ENCODE data around the gene MPZ.
"Not testable (repeated sequence)": the region's sequence is repeated elsewhere in the genome, so short reads cannot be mapped to it uniquely, and the experiment has no call there.

MPZ gene

DNA sequence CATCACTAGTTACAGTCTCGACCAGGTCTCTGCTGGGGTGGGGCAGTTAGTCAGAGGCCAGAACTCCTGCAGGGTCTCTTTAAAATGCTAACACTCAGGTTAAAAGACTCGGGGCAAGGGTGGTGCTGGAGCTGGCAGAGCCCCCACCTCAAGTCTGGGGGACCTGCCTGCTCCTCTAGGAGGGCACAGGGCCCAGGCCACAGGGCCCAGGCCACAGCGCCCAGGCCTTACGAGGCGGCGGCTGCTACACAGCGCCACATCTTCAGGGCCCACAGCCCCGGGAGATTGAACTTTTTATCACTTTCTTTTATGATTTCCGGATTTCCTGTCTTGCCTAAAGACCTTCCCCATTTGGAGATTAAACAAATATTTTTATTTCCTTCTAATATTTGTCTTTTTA is 10.4 kb downstream of the MPZ start:
- DNase-seq: no peak

DNA sequence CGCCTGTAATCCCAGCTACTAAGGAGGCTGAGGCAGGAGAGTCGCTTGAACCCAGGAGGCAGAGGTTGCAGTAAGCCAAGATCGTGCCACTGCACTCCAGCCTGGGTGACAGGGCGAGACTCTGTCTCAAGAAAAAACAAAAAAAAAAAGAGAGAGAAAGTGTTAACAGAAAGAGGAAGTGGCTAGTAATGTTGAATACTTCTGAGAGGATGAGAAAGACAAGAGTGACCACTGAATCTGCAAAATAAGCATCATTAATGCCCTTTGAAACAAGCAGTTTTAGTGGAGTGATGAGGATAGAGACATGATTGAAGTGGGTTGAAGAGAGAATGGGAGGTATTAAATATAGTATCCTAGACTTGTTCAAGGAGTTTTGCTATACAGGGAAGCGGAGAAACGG is 11.7 kb downstream of the MPZ start:
- no peak for DNase-seq

DNA sequence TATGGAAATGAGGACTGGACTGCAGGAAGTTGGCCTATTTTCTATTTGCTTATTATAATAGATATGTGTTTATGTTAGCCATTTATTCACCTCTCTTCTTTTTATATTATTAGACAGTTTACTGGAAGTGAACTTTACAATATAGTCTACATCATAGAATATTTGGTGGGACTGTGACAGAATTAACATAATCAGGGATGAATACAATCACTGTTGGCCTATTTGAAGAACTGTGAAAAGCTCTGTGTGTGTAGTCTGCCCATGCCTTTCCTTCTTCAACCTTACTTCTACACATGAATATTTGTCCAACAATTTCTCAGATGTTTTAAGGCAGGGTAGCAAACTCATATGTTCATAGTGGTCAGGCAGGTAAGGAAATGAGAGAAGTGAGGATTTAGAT is 12.4 kb downstream of the MPZ start:
- DNase-seq: no peak

DNA sequence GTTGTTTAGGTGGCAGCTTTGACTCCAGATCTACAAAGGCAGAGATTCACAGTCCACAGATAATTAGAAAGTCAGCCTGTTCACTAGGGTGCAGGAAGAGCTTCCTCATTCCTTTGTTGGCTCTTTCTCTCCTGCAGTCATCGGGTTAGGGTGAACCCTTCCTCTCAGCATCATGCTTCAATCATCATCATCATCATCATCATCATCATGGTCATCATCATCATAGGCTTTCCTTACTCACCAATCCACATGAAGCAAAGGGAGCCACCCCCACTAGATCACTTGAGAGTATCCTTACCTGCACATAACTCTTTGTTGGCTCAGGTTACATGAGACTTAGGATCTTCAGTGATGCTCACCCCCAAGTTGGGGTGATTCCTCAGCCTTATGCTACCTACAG is 19.0 kb downstream of the MPZ start:
- no peak for DNase-seq

DNA sequence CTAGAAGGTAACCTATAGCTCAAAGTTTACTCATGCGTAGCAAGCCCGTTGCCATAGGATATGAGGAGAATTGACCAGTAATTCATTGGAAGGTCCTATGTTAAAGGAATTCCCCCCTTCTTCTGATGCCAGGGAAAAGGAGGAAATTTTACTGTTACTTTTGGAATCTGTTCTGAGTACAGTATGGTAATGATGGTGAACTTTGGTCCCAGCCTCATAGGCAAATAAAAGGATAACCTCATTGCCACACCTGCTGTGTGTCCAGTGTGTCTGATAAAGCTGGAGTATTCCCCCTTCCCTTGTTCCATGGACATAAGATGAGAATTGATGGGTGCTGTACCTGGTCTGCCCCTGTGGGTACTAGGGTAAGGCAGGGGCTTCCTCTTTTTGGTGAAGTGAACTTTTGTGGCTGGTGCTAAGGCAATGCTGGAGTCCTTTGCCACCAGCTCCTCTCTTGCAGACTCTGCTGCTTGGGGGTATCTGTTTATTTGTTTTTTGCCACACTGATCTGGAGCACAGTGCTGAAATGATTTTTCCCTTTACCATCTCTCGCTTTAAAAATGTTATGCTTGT is 22.2 kb downstream of the MPZ start:
- no peak for DNase-seq

DNA sequence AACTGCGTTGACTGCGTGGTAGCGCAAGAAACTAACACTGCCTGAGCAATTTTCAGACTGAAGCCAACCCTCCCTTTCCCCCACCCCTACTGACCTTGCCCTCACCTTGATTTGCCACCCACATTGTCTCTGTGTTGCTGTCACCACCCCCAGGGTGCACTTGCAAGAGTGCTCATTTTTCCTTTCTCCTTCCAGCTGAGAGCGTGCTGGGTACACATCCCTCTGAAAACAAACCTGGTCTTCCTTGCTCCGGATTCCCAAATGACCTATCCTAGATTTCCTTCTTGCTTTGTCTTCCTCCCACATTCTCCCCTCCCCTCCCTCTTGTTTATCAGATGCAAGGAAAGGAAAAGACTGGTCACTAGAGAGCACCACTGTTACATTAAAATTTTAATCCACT is 24.2 kb downstream of the MPZ start:
- DNase-seq: no peak

DNA sequence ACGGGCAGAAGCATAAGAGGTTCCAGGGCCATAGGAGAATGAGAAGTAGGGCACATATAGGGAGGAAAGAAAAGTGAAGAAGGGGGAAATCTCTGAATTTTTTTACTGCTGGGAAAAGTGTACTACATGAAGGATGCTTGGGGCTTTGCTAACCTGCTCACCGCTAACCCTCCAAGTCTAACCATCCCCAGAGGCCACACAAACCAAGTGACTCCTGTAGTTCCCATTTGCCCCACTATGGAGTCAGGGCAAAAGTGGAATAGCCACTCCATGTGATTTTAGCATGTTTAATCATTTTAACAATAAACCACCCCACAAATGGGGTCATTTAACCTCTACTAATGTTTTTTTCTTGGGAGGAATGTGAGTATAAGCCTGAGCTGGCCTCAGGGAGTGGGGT is 24.7 kb downstream of the MPZ start:
- DNase-seq: no peak

DNA sequence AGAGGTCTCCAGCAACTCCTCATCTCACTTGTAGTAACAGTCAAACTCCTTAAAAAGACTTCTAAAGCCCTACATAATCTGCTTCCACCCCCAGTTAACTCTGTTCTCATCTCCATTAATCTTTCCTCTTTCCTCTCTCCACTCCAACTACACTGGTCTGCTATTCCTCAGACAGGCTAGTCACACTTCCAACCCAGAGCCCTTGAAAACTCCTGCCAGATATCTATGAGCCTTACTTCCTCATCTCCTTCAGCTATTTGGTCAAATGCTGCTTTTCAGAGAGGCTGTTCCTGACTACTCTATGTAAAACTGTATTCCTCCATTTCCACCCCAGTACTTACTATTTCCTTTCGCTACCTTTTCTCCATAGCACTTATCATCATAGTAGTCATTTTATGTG is 26.8 kb downstream of the MPZ start:
- no peak for DNase-seq

DNA sequence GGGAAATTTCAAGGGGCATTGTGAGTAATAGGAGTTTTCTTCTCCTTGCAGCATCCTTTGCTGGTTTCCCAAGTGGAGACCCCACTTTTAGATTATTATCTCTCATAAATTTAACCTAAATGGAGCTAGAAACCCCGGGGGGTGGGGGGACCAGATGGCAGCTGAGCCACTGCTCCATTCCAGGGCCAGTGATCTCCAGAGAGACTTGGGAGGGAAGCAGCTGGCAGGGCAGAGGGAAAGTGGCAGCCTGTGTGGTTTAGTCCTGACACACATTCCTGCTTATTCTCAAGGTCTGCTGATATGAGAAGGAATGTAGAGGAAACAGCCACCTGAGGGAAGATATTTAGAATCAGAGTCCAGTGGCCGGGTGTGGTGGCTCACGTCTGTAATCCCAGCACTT is 34.9 kb downstream of the MPZ start:
- no peak for DNase-seq

DNA sequence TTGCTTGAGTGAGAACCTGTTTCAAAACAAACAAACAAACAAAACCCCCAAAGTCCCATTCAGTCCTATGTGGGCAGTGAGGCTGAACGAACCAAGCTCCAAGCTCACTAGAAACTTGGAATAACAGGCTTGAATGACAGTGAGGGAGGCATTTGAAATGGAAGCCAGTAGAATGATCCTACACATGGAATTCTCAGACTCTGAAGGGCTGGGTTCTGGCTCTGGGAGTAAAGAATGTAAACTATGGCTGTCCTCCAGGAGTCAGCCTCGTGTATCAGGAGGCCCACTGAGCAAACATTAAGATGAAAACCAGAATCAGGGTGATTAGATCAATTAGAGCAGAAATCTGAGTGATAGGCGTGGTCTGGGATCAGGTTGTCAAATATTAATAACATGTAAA is 36.4 kb downstream of the MPZ start:
- DNase-seq: no peak

DNA sequence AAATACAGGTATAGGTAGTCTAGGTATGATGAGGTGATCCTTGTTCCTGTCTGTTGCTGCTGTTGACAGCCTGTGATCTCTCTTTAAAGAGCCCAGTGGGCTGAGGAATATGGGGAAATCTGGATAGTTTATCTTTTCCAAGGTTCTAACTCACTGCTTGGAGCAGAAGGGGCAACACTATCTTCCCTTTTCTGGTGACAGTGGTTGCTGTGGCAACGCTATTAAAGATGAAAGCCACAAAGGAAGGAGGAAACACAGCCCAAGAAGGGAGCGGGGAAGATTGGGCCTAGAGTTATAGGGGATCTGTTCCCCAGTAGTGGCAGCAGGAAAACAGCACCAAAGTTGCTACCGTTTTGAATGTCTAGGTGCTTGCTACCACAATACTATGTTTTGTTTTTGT is 42.4 kb downstream of the MPZ start:
- DNase-seq: no peak

DNA sequence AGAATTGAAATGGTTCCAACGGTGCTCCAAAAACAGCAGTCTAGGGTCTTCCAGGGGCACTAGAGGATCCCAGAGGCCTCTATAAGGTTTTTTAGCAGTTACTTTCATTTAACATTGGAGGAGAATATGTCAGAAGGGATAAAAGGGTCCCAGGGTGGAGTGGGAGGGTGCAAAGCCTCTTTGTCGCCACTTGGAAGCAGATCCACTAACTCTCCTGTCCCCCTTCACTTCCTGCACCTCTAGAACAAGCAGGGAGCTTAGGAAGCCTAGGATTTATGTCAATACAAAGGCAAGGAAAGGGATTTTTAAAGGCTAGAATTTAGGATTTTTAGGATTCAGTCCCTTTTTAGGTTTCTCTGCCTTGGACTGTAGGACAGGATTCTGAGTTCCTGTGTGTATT is 42.9 kb downstream of the MPZ start:
- no peak for DNase-seq

DNA sequence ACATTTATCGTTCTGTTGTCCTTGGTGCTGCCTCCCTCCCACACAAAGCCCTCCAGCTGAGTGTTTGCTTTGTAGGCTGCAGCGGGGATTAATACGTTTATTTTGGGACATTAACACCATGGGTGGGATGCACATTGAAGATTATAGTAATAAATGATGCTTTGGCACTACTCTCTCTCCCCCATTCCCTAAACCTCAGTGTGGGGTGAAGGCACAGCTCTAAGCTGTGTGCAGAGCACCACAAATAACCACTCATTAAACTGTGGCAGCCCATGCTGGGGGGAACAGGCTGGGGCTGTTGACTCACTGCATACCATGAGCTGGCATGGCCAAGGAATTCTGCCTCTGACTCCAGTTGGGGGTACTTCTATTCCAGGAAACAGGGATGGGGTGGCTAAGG is 43.6 kb downstream of the MPZ start:
- DNase-seq: no peak

DNA sequence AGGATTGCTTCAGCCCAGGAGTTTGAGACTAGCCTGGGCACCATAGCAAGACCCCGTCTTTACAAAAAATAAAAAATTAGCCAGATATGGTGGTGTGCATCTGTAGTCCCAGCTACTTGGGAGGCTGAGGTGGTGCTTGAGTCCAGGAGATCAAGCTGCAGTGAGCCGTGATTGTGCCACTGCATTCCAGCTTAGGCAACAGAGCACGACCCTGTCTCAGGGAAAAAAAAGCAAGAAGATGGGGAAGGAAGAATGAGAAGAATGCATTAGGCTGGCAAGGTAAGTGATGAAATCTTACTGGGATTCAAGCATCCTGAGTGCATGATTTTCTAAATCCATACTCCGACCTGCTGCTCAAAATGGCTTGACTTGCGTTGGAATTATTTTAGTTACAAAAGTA is 44.5 kb downstream of the MPZ start:
- no peak for DNase-seq

DNA sequence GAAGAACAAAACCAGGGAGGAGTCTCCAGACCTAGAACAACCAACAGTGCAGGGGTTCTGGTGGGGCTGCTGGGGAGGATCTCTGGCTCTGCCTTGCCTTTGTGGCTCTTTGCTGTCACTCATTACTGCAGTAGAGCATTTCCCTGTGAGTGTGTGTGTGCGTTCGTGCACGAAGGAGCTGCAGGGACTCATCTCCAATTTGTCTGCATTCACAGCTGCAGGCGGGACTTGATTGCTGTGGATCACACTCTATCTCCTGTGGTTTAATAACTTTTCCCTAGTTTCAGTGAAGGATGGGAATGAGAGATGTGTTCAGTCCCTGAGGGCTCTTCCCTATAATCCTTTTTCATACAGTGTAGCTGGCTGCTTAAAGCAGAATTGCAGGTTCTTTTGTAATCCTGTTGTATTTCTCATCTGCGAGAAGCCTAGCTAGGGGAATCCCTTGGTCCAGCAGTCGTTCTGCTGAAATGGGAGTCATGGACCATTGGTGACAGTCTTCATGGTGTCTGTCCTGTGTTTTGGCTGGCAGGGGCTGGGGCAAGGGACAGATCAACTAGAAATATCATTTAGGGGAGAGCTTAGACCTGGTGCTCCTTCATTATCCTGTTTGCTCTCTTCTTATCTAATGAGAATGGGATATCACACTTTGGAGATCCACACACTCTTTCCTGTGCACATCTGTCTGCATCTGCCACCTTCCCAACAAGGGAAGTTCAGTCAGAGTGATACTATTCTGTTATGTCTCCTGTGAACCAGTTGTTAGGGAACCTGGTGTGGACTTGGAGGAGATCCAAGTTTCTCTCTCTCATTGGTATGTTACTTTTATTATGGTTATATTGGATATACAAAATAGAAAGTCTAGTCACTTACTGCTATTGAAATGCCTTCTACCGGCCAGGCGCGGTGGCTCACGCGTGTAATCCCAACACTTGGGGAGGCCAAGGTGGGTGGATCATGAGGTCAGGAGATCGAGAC is 48.2 kb downstream of the MPZ start:
- DNase-seq: no peak

DNA sequence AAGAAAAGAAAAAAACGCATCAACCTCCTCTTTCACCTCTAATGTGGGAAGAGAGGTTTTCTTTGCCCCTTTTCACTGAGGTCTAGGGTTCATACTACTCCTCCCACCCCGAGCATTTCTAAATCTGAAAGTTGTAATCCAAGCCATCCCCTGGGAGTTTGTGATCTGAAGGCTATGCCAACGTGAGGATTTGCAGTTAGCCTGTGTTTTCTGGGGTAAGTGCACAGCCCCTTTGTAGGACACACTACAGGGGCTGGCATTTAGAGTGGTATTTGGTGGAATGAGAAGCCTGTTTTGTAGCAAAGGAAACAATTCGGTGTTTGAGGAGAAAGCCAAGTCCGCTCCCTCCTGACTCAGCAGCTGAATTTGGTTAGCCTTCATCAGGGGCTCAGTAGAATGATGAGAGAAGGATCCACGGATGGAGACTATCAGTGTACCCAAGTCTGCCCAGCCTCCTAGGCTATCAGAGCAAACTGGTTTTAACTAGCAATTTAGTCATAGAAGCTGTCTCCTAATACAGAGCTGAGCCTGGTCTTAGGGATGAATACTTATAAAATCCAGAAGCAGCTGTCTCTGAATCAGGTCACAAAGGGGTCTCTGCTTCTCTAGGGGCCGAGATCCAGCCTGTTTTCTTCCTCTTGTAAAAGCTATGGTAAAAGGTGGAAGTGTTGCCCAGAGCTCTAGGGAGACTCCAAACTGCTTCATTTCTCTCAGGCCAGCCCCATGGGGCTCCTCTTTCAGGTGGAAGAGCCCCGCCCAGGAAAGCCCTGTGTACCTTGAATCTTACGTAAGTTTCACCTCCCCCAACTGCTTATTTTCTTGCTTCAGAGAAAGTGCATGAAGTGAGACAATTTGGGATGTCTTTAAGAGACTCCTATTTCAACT is 49.1 kb downstream of the MPZ start:
- no peak for DNase-seq

DNA sequence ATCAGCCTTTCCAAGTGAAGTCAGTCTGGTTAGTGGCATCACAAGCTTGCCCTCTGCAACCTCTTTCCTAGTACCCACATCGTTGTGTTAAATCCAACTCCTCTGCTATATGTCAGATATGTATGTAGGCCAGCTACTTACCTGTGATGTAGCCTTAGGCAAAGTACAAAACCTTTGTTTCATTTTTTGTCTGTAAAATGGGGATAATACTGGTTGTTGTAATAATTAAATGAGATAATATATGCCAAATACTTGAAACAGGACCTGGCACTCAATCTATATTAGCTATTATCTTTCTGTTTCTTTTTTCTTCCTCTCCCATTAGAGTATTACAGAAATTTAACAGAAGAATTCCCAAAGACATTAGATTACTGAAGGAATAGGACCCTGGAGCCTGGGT is 50.0 kb downstream of the MPZ start:
- DNase-seq: no peak

DNA sequence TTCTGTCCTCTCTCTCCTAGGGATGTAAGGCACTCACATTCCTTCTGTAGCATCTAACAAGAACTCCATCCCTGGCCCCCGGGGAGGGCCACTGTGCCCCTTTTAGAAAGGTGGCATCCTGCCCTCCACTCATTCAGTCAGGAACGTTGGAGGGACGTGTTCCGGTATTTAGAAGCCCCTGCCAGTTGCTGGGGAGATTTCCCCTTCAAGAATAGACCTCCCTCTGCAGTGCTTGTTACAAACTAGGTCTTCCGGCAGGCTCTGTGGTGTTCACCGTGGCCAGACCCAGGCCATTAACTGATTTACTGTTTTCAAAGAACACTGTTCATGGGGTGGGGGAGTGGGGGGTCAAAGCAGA is 50.4 kb downstream of the MPZ start:
- DNase-seq: no peak

DNA sequence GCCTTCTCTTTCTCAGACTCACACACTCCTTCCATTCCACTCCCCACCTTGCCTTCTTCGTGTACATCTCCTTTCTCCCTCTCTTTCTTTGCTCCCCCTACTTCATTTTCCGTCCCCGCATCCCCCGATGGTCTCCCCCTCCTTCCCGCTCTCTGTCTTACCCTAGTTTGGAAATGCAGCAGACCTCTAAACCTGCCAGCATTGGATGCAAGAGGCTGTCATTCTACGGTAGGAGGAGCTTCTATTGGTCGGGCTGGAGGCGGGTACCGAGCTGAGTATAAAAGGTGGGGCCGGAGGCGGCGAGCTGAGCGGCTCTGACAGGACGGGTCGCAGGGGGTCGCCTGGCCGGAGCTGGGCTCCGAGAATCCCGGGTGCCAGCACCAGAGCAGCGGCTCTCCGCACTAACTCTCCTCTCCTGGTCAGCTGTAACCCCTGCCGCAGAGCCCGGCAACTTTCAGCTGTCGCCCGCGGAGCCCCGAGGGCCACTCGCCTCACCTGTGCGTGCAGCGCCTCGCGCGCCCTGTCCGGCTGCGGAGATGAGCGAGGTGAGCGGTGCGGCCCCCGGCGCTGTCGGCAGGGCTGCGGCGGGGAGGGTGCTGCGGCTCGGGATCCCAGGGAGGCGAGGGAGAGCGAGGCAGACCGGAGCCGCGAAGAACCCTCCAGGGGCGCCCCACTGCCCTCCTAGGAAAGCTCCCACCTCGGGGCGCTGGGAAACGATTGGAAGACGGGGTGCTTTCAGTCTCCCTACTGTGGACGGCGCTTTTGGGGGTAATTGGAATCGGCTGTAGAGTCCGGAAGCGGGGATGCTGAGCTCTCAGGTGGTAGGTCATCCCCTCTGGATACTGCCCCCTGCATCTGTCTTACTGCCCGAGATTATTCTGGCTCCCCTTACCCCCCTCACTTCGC is 51.1 kb downstream of the MPZ start, which contains the start of gene PCP4L1:
TSS of gene PCP4L1 (plus strand) at position 307 of the 906 bp plus-strand sequence. CDS start at position 537, 230 bp downstream.
- DNase-seq: peak; percentile 25

DNA sequence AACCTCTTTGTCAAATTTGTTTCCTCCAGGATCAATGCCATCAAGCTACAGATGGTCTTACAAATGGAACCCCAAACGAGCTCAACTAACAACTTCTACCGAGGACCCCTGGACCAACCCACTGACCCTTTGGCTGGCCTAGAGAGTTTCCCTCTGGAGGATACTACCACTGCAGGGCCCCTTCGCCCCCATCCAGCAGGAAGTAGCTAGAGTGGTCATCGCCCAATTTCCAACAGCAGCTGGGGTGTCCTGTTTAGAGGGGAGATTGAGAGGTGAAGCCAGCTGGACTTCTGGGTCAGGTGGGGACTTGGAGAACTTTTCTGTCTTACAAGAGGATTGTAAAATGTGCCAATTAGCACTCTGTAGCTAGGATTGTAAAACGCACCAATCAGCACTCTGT is 52.7 kb downstream of the MPZ start:
- DNase-seq: not testable (repeated sequence)

DNA sequence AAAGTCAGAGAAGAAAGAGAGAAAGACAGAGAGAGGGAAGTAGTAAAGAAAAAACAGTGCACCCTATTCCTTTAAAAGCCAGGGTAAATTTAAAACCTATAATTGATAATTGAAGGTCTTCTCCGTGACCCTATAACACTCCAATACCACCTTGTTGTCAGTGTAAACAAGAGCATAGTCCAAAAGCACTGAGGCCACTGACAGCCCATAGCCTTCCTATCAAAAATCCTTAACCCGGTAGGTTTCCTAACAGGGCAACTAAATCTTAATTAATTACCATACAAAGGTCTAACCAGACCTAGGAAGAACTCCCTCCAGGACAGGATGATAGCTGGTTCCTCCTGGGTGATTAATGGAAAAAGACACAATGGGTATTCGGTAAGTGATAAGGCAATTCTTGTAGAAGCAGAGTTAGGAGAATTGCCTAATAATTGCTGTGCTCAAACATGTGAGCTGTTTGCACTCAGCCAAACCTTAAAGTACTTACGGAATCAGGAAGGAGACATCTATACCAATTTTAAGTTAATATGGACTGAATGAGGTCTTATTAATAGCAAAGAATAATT is 53.7 kb downstream of the MPZ start:
- not testable (repeated sequence) for DNase-seq

DNA sequence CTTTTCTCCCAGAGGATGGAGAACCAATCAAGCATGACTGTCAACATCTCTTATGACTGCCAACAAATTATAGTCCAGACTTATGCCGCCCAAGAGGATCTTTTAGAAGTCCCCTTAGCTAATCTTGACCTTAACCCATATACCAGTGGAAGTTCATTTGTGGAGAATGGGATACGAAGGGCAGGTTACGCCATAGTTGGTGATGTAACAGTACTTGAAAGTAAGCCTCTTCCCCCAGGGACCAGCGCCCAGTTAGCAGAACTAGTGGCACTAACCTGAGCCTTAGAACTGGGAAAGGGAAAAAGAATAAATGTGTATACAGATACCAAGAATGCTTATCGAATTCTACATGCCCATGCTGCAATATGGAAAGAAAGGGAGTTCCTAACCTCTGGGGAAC is 54.5 kb downstream of the MPZ start:
- not testable (repeated sequence) for DNase-seq
